Stimulated activated CD8-positive, alpha-beta memory T cell treated with anti-CD3 and anti-CD28 coated beads, Interleukin-15, amount 100 ng/mL, for 48 hours (primary cell): Measurements from ENCODE around the gene PHRF1.

ENCODE experiments used
- DNase-seq, 2 donors: peaks; one replicate each; pipeline ENCODE4 v3.0.0-alpha.2; 2020; ENCODE audit warnings: low read depth in 2 of 2

Gene PHRF1

DNA sequence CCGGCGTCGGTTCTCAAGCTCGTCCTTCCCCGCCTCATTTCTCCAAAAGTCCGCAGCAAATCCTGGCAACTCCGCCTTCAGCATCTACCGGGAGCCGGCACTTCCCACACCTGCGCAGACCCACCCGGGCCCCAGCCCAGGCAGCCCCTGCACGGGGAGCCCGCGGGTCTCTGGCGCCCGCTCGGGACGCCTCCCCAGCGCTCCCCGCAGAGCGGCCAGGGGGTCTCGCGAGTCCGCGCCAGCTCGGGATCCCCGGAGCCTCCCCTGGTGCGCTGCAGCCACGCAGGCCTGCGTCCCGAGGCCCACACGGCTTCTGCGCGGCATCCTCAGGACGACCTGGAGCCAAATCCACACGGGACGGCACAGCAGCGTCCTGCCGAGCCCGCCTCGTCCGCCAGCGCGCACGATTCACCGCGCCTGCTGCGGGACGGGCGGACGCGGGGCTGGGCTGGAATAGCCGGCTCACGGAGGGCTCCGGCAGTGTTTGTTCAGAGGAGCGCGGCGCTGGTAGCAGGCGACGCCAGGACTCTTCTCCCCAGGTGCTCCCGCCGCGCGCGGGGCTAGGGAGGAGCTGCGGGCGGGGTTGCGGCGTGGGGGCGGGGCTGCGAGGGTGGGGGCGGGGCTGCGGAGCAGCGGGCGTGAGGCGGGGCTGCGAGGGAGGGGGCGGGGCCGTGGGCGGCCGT lies 816 bp upstream of the PHRF1 start:
- DNase-seq: no peak

DNA sequence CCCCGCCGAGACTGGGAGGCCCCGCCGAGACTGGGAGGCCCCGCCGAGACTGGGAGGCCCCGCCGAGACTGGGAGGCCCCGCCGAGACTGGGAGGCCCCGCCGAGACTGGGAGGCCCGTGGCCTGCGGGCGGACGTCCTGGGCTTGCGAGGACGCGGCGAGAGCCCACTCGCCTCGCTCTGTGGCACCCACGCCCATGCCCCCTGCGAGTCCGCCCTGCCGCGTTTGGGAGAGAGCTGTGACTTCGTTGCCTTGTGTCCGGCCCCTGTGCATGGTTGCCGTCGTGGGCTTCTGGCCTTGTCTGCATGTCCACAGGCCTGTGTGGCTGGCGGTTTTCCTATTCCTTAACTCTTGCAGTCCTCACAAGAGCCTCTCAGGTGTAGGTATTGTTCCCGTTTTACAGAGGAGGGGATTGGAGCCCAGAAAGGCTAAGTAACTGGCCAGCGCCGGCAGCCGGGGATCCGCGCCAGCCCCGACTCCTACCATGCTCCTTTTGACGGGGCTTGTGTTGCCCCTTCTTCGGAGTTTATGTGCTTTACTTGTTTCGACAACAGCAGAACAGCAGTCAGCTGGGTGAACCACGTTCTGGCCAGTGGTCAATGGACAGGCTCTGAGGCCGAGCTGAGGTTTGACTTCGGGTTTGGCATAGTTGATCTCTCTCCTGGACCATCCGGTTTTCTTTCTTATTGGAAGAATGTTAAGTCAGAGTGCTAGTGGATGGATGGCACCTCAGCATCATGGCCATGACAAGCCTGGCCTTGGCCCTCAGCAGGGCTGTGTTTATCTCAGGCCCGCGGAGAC lies 741 bp downstream of the PHRF1 start:
- no peak for DNase-seq

DNA sequence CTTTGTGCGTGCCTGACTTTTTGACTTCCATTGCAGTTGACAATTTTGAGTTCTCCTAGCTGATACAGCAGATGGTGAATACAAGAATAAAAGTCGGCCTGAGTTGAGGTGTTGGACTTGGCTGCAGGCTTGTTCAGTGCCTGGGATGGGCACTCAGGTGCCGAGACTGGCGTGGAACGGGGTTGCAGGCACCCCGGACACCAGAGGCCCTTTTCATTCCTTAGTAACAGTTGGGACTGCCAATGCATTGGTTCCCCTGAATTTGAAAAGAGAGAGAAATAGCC lies 1.3 kb downstream of the PHRF1 start:
- DNase-seq: no peak

DNA sequence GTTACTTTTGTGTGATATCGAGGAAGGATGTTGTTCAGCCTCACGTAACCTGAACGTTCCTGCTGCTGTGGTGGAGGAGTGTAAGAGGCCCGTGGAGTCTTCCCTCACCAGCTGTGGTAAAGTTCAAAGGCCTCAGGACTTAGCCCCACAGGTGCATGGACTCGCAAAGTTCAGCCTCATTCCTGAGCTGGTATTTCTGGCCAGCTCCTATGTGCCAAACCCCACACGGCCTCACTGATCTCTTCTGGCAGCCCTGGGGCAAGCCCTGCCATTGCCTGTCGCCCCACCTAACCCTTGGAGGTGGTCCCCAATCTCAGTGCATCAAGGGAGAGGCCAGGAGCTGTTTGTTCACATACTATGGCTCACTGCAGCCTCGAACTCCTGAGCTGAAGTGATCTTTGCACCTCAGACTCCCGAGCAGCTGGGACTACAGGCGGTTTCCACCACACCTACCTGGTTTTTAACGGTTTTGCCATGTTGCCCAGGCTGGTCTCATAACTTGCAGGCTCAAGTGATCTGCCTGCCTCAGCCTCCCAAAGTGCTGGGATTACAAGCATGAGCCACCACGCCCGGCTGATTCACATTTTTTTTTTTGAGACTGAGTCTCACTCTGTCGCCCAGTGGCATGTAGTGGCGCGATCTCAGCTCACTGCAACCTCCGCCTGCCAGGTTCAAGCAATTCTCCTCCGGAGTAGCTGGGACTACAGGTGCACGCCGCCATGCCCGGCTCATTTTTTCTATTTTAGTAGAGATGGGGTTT lies 2.2 kb downstream of the PHRF1 start:
- no peak for DNase-seq

DNA sequence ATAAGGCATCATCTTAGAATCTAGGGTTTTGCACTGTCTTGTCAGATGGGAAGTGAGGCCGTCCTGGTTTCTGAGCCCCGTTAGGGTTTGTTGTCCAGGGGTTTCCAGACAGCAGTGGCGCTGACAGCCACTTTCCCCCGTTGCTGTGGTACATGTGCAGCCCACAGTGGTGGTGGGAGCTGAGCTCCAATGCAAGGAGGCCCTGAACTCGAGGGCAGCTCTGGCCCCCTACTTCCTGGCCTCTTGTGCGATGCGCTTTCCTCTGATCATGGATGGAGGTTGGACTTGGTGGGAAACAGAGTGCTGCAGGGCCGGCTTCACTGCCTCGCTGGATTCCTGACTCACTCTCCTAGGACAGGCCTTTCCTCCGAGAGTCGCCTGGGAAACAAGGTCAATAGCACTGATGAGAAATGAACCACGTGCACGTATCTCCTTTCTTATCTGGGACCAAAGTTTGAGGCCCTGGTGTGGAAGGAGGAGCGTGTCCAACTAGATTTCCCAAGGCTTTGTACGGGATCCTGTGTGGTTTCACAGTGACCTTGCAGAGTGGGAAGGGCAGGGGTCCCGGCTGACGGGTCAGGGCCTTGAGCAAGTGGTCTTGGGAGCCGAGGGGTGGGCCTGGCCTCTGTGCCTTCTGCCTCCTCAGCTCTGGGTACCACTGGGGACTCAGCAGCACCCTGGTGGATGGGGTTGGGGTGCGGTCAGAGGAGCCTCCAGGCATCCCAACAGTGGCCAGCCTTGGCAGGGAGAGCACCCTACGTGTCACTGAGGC lies 3.7 kb downstream of the PHRF1 start:
- no peak for DNase-seq

DNA sequence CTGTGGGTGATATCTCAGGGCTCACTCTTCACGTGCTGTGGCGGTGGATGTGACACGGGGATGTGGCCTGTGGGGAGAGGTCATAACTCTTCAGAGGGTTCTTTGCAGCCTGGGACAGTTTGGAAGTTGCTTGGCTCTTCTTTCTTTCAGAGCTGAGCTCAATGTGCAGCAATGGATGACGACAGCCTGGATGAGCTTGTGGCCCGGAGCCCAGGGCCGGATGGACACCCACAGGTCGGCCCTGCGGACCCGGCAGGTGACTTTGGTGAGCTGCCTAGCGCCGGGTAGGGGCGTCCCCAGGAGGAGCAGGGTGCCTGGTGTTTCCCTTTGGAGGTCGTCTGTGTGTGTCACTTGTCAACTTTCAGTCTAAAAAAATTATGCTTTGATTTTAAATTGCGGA lies 5.1 kb downstream of the PHRF1 start:
- no peak for DNase-seq

DNA sequence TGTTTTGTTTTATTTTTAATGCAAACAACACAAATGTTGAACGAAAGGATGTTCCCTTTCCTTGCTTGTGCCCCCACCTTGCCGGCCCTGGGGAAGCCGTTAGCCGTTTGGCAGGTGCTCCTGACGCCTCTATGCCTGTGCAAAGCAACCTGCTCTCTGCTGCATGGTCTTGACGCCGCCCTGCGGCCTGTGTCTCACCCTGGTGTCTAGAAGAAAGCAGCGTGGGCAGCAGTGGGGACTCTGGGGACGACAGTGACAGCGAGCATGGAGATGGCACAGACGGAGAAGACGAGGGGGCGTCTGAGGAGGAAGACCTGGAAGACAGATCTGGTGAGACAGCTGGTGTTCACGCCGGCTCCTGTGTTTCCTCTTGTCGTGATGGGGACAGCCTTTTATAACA lies 5.5 kb downstream of the PHRF1 start:
- no peak for DNase-seq

DNA sequence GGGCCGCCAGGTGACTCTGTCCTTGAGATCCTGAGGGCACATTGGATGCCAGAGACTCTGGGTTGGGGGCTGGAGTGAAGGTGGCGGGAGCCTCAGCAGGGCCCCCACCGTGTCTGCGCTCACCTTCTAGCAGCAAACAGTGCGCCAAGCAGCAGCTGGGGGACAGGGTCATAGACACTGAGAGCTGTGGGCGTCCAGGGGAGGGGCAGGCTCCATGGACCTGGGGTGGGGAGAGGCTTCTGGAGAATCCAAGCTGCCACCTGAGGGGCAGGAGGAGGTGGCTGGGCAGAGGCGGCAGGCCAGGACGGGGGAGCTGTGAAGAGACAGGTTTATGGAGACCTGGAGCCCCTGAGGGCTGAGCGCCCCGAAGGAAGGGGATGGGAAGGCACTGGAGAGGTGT lies 8.0 kb downstream of the PHRF1 start:
- no peak for DNase-seq

DNA sequence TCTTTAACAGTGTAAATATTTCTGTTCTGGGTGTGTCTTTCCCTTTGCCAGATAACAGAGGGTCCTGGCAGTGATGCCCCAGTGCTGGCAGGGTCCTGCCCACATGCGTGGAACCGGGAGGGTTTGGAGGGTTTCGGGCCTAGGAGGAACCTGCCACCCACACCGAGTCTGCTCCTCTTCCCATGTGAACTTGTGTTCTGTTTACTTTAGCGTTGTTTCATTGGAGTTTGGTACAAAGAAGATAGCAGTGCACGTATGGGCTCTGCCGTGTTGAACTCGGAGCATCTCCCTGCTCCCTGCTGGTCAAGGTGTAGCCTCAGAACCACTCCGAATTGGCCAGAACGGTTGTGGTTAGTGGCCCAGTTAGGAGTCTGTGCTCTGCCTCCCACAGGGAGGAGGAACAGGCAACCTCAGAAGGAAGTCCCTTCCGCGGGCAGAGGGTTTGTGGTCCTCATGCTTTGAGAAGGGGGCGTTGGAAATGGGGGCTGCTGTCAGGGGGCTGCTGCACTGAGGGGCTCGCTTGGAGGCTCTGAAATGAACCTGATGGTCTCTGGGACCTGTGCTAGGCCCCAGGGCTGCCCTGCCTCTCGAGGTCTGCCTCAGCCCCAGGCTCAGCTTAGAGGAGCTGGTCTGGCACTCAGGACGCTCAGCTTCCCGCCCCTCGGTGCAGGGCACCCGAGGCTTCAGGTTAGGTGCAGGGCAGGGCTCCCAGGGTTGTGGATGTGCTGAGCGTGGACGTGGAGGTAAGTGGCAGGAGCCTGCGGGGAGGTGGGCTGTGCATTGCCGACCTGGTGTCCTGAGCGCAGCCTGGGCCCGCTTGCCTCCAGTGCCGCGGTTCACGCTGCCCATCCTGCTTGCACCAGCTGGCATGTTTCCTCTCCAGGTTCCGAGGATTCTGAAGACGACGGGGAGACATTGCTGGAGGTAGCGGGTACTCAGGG lies 10.4 kb downstream of the PHRF1 start:
- DNase-seq: no peak

DNA sequence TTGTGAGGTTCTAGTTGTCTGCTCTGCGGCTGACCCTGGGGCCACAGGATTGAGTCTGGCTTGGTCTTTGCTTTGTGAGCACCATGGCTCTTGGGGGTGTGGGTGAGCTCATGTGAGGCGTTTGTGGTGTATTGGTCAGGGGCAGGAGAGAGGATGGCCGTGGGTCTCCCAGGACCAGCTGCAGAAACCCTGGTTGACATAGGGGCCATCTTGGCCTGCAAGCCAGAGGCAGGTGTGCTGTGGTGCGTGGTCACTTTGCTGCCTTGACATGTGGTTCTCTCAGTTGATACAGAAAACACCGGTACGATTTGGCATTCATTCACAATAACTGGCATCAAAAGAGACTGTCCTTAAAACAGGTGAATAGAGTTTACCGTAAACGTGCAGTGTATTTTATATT lies 11.3 kb downstream of the PHRF1 start:
- no peak for DNase-seq

DNA sequence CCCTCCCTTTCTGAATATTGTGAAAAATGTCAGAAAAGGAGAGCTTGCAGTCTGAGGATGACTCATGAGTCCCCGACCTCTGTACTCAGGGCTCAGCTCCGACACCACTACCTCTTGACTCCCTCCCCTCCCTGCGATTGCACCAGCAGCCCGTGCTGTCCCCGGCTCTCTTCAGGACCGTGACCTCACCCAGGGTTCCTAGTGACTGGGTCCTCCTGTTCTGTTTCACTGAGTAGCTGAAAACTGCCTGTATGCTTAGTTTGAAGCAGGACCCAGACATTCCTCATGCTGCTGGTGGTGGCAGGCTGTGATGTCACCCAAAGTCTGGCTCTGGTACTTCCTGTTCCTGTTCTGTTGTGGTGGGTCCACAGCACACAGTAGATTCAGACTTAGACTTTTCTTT lies 11.7 kb downstream of the PHRF1 start:
- DNase-seq: peak; percentile 58 to 67

DNA sequence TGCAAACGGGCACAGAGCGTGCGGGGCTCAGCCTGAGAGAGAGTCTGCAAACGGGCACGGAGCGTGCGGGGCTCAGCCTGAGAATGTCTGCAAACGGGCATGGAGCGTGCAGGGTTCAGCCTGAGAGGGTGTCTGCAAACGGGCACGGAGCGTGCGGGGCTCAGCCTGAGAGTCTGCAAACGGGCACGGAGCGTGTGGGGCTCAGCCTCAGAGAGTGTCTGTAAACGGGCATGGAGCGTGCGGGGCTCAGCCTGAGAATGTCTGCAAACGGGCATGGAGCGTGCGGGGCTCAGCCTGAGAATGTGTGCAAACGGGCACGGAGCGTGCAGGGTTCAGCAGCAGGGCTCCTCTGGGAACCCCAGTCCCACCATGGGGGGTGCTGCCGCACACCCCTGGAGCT lies 13.5 kb downstream of the PHRF1 start:
- no peak for DNase-seq

DNA sequence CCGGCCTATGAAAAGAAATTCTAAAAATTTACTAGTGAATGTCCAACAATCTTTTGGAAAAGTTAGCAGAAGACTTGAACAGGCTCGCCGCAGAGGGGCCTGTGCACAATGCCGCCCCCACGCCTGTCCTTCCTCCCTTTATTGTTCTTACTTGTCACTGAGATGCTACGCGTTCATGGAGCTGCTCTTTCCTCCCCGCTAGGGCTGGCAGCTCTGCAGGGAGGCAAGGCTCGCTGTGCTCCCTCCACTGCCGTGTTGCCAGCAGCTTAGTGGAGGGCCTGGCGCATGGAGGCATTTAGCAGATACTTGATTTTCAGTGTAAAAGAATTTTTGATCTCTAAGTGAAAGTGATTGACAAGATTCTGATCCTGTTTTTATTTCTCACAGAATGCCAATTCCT lies 14.7 kb downstream of the PHRF1 start:
- DNase-seq: no peak

DNA sequence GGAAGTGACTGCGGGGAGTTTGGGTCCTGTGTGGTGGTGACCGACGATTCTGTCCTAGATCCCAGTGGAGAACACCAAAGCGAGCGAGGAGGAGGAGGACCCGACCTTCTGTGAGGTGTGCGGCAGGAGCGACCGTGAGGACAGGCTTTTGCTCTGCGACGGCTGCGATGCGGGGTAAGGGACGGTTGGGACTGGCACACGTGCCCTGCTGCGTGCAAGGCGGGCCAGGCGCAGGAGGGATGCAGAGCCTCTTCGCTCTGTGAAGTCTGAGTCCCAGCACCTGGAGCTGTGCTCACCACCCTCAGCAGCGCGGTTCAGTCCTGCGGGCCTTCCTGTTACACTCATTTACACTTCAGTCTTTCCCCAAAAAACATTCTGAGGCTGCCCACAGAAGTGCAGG lies 16.2 kb downstream of the PHRF1 start:
- DNase-seq: no peak

DNA sequence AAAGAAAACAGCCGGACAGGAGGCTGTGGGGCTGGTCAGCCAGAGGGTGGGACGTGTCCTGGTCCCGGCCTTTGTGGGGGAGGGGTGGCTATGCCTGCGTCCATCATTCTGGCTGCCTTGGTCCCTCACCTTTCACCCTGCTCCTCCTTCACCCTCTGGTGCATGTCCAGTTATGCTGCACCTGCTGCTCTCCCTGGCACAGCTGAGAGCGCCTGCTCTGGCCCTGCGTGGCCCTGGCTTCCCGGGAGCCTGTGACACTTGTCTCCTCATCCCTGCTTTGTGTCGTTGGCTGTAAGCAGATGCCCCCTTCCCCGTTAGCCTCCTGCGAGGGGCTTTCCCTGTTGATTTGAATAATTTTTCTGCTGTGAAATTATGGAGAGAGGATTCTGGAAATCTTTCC lies 16.6 kb downstream of the PHRF1 start:
- DNase-seq: no peak

DNA sequence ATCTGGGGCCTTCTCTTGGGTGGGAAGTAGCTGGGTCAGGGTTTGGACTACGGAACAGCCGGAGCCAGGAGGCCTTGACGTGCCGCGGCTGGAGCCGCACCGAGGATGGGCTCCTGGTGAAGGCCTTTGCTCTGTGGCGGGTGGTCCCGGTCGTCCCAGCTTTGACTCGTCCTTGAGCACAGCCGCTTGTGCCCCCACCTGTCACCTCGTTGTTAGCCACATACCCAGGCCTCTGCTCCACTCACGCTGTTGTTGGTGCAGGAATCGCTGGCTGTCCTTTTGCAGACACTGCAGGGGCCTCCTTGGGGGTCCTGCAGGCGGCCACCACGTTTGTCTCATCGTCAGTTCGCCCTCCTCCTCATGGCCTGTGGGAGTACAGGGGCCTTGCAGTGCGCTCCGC lies 17.1 kb downstream of the PHRF1 start:
- no peak for DNase-seq

DNA sequence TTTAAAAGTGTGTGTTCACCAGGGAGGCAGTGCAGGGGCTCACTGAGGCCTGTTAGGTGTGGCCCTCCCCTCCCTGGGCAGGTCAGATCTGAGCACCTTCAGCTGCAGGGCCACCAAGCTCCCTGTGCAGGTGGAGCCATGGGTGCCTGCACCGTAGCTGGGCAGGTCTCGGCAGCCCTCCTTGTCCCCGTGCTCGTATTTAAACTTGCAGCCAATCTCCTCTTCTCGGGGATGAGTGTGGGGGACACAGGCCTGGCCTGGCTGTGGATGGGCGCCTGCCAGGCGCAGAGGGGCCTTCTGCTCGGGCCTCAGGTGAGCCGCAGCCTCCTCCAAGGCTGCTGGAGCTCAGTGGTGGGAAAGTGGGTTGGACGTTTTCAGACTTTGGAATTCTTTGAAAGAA lies 19.1 kb downstream of the PHRF1 start:
- no peak for DNase-seq

DNA sequence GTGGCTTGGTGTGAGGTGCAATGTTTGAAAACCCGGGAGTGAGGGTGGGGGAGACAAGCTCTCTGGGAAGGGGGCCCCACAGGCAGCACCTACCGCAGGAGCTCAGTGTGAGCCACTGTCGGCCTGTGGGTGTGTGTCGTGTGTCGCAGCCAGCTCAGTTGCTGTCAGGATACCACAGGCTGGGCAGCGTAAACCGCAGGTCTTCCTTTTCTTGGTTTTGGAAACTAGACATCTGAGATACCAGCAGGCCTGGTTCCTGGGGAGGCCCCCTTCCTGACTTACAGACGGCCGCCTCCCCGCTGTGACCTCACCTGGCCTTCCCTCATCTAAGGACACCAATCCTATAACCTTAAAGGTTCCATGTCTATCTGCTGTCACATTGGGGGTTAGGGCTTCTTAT lies 20.1 kb downstream of the PHRF1 start:
- DNase-seq: peak in 1 of 2 donors; percentile 27

DNA sequence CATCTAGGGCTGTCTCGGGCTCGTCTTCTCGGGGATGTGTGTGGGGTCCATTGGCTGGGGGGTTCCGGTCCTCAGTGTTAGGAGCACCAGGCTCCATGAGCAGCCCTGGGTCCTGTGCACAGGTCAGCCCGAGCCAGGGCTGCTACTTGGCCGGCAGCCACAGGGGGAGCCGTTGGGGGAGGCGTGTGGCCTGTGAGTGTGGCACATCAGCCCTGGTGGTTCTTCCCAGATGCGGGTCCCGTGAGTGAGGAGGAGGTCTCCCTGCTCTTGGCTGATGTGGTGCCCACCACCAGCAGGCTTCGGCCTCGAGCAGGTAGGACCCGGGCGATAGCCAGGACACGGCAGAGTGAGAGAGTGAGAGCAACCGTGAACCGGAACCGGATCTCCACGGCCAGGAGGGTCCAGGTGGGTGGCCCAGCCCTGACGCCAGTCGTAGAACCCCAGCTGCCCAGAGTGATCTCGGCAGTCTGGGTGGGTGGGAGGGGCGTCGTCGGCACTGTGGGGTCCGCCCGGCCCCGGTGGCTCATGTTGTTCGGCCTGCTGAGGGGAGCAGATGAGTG lies 21.0 kb downstream of the PHRF1 start:
- no peak for DNase-seq

DNA sequence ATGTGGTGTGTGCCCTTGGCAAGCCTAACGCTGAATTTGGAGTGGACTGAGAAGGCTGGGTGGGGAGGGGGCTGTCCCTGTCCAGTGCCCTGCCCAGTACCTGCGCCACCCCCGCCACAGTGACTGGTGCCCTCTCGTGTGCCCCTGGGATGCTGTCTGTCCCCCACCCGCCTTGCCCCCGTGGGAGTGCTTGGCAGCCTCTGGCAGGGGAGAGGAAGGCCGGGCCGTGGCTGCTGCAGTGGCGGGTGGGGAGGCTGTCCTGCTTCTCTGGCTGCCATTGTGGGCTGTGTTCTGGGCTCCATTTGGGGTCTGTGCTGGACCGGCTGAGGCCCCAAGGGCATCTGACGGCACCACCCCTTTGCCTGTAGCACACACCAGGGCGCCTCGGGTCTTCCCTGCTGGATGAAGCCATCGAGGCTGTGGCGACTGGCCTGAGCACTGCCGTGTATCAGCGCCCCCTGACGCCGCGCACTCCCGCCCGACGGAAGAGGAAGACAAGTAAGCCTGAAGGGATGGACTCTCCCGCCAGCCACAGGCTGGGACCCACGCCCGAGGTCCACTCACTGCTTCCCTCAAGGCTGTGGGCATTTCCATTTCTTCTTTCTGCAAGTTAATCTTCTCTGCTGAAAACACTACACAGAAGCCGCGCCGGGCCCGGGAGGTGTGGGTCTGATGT lies 21.9 kb downstream of the PHRF1 start:
- DNase-seq: no peak
